HuH-7.5 (cell line): ENCODE results near the gene CHRM1.
"Not testable (repeated sequence)": the region's sequence is repeated elsewhere in the genome, so short reads cannot be mapped to it uniquely, and the experiment has no call there.

ENCODE experiments used
- DNase-seq: peaks from one replicate; pipeline ENCODE4 v3.0.0; 2011; ENCODE audit warnings: low spot score

The CHRM1 gene

GRCh38 chr11:62875698-62876478, 45.3 kb downstream of the CHRM1 start:
- no peak for DNase-seq

GRCh38 chr11:62874851-62875250, 46.3 kb downstream of the CHRM1 start:
- DNase-seq: no peak

GRCh38 chr11:62865635-62866034, 55.5 kb downstream of the CHRM1 start:
- no peak for DNase-seq

GRCh38 chr11:62863687-62864335, 57.4 kb downstream of the CHRM1 start:
- no peak for DNase-seq

GRCh38 chr11:62861564-62862192, 59.5 kb downstream of the CHRM1 start:
- DNase-seq: not testable (repeated sequence)

GRCh38 chr11:62860835-62861563, 60.2 kb downstream of the CHRM1 start:
- DNase-seq: no peak

- DNase-seq: not testable (repeated sequence)
These were observed 61.9 kb downstream of the CHRM1 start for GRCh38 chr11:62859281-62859703.
